Hindlimb muscle (tissue), 1 donor: ENCODE results near the gene WNT3. TPM values are rescaled to one million over a fixed set of nuclear protein-coding genes. Genes with fewer than 3 reads are reported as not detected.
"Not testable (repeated sequence)": the region's sequence is repeated elsewhere in the genome, so short reads cannot be mapped to it uniquely, and the experiment has no call there.

Source experiments
- DNase-seq: peaks from one replicate; pipeline ENCODE4 v3.0.0-alpha.2; 2013
- polyA plus RNA-seq: library from polyadenylated mRNA; unstranded; fragments of 120-200 nt; gene quantifications from one replicate; pipeline ENCODE4 v1.2.1, GENCODE V29; 2013; ENCODE audit not compliant: insufficient read length

Gene WNT3
- polyA plus RNA-seq, 1 donor, result 2.7 TPM

DNA sequence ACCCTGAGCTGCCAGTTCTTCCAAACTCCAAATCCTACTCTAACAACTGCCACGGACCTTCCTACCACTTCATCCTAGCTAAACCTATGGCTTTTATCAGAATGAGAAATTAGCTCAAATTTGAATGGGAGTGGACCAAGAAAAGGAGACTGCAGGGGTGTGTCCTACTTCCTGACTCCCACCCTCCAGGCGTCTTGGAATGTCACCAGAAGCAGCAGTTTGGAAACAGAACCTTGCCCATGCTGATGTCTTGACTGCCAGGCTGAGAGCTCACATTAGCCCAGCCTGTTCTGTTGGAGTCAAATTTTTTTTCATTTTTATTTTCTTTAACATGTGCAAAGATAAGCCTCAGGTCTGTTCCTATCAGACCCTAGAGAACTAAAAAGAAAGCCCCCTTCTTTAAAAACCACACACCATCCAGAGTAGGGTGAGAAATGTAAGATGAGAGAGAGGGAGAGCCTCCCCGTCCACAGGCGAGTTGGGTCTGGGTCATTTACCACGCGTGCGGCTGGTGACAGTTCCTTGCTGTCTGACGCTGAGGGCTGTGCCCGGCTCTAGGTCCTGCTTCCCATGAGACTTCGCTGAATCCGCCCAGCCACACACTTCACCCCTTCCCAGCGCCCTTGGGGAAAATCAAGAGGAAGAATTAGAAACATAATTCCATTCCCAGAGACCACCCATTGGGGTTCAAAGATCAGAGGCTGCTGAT is 54.3 kb downstream of the WNT3 start:
- DNase-seq, result no peak

DNA sequence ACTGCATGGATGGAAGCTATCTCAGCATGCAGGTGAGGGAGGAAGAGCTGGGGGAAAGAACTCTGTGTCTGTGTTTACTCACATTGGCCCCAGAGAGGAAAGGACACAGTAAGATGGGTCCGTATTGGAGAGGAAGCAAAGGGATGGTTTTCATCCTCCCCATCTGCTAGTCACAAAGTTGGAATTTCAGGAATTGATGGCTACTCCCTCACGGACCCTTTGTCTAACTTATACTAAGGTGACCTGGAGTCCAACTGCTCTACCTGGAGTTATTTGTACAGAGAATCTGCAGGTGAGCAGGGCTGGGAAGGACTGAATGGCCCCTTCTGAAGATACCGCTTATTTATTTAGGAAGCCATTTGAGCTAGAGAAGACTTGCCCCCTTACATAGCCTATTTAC is 55.1 kb downstream of the WNT3 start:
- DNase-seq, result no peak

DNA sequence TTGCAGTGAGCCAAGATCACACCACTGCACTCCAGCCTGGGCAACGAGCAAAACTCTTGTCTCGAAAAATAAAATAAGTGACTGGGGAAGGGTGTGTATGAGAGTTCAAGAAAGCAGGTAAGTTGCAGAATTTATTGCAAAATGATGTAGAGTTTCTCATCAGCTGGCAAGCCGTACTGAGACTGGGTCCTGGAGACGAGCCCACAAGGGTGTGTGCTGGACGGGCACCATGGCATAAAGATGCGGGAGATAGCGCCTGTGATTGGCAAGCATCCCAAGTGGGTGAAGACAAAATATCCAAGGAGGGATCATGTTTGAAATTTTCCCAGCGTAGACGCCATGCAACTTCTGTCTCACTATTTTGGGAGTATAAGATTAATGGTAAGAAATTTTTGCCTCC is 59.4 kb downstream of the WNT3 start:
- no peak for DNase-seq

DNA sequence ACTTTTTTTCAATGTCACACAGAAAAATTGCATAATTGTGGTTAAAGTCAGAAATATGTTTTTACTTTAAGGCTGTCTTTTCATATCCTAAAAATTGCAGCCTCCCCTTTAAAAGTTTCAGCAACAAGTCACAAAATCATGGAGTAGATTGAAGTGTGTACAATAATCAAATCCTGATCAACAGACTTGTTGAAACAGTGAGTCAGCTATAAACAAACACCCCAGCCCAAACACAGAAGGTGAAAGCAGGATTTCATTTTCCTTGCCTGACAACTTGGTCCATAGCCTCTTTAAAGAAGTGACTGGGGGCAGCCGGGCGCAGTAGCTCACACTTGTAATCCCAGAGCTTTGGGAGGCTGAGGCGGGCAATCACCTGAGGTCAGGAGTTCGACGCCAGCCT is 59.9 kb downstream of the WNT3 start:
- no peak for DNase-seq

DNA sequence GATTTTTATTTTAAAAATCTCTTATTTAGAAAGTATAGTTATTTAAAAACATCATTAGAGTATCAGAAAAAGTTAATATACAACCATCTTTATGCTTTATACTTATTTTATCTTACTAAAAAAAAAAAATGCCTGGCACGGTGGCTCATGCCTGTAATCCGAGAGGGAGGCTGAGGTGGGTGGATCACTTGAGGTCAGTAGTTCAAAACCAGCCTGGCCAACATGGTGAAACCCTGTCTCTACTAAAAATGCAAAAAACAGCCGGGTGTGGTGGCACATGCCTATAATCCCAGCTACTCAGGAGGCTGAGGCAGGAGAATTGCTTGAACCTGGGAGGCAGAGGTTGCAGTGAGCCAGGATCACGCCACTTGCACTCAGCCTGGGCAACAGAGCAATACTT is 60.9 kb downstream of the WNT3 start:
- DNase-seq, result not testable (repeated sequence)

DNA sequence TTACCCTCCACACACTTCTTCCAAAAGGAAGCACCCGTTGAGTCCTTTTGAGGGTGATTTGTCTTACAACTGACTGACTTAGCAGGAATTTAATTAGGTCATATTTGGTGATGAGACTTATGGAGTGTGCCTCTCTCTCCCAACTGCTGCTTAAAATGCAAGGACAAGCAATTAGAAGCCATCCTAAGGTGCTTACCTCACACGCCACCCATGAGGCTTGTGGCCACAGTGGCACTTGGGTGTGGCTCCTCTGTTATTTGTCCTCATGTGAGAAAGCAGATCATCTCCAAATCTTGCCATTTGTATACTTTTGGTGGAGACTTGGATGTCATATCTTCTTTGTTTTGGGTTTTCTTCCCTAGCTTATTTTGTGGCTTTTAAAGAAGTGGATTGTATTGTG is 61.6 kb downstream of the WNT3 start:
- no peak for DNase-seq

DNA sequence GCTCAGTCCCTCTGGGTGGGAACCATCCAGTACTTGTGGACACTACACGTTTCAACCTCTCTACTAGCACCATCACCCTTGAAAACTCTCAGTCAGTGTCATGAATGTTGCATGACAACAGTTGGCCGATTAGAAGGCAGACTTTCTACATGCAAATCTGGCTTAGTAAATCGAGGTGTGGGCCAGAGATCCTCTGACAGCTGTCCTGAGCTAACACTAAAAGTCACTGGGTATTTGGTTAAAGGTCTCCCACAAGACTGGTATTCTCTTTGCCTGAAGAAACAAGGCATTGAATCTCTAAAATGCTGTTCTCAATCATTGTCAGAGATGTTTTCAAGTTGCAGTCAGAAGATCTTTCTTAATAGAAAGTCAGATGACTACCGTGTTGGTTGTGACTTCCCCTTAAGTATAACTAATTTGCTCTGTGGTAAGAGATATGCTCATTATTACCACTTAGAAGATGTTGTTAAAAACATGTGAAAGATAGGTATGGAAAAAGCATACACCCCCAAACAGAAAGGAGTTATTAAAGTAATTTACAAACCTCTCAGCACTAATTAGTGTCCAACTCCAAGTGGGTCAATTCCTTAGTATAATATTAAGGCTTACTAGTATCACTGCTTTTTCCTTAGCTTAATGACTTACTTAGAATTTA is 62.3 kb downstream of the WNT3 start:
- DNase-seq, result no peak

DNA sequence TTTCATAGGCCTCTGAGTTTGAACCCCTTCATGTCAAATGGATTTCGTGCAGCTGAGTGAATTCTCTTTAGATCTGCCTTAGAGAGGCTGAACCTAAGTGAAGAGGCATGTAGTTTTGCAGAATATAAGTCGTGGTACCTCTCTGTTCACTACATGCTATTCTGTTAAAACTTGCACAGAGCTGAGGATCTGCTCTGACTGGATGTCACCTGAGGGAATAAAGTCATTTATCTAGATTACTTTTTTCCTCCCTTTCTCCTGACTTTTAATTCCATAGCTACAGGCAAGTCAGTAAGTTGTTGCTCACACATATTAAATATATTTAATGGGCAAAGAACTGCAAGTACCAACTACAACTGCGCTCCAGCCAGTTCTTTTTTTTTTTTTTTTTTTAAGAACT is 64.7 kb downstream of the WNT3 start:
- DNase-seq, result no peak

DNA sequence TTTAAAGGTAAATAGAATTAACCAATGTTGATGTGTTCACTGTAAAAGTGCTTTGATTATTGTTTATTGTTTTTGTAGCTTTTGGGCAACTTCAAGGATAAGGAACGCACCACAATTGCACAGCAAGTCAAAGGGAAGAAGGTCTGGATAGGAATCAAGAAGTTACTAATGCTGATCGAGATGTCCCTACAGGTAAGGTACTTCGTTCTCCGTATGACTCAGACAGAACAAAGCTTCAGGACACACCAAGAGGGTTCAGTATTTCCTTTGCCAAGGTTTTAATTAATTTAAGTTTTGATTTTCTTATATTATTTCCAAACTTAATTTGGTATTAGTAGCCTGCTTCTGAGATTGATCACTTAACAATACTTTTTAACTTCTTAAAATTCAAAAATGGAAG is 67.1 kb downstream of the WNT3 start:
- DNase-seq, result no peak

DNA sequence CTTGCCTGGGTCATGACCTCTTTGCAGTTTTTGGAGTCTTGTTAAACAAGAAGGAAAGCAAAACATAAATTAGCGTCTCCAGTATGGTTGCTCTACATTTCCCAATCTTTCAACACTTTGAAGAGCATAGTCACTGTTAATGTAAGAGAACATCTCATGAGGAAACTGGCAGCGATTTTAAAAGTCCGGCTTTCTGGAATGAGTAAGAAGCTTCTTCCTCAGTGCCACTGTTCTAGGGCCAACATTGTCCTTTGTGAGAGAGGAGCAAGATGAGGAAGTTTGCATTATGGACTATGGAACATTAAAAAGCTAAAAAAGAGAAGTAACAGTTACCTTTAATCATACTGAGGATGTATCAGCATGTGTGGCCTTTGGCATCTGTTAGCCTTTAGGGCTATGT is 73.1 kb downstream of the WNT3 start:
- no peak for DNase-seq

DNA sequence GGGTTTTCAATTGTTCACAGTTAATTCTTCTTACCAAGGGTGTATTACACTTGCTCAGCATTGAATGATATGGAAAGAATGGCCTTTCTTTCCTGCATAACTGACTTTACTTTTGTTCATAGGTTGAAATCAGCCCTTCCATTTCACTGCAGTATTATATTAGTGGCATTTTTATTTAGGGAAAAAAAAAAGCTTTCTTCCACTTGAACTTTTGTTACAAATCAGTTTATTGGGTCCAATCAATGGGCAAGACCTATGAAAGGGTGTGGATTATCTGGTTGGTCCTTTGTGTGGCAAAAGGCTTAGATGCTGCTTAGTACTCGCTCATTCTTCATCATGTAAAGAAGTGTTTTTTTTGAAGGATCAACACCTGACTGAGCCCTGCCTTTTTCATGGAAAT is 74.1 kb downstream of the WNT3 start:
- DNase-seq, result no peak

DNA sequence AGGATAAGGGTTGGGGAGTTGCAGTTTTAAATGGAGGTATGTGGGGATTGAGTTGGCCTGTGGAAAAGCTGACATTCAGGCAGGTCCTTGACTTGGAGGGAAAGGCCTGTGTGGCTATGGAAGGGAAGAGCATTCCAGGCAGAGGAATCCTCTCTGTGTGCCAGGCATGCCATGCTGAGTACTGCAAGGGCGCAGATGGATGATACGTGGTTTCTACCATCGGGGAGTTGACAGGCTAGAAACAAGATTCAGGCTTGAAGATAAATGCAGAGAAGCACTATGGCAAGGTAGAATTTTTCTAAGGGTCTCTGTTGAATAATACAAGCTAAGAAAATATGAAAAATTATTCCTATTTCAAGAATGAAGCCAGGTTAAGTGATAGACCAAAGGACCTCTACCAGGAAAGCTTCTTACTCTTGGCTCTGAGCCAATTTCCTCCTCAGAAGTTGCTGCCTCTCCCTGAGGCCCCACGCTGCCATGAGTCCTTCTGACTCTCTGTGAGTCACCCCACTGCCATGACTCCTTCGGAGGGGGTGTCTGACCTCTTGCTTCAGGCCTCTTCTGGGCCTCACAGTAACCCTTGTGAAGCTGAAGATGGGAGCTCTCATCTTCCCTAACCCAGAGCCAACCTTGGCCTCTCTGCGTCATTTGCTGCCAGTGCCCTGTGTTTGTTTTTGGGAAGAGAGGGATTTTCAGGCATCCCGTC is 75.8 kb downstream of the WNT3 start:
- no peak for DNase-seq

DNA sequence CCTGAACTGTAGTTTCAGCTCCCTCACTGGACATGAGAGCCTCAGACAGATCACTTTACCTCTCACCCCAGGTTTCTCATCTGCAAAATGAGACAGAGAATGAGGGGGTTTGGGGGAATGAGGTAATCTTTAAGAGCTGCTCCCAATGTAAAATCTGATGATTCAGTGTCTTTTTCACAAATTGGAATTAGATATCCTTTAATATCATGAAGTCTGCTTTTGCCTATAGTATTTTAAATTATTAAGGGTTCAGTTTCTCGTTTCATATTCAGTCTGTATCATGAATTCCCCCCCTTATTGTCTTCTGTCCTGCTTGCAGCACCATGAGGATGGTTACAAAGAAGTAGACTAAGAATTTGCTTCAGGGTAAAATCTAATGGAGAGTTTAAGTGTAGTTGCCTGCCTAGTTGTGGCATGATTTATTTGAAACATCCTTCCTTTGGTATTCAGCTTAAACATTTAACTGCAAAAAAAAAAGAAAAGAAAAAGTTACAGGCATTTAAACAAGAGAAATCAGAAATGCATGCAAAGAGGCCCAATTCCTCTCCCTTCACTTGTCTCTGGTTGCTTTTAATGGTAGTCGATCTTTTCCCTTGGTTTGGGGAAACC is 77.3 kb downstream of the WNT3 start:
- DNase-seq, result no peak

DNA sequence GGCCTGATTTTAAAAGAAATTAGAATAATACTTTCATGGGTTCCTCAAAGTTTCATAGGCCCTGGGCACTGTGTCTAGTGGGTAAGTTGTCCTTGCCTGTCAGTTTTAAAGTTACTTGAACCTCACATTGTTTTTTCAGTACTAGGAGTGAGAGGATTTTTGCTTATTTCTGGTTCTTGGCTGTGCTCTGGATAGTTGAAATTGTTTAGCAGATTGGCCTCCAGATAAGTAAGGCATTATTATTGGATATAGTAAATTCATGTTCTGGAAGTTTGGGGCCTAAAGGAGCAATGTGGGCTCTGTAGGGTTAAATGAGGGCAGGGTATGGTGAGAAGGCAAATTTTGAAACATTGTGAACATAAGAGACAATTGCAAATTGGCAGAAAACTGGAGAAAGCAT is 78.5 kb downstream of the WNT3 start:
- DNase-seq, result no peak

DNA sequence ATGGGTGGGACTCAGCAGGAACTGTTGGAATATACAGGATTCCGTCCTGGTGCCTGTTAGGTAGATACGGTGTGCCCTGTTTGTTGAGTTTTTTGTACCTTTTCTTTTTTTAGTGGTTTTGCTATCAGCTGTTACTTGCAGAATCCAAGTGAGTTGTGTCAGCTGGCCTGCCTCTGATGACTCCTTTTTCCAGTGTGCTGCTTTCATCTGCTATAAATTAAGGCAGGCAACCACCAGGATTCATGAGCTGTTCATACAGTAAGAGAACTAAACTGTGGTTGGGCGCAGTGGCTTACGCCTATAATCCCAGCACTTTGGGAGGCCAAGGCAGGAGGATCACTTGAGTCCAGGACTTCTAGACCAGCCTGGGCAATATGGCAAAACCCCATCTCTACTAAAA is 79.9 kb downstream of the WNT3 start:
- no peak for DNase-seq

DNA sequence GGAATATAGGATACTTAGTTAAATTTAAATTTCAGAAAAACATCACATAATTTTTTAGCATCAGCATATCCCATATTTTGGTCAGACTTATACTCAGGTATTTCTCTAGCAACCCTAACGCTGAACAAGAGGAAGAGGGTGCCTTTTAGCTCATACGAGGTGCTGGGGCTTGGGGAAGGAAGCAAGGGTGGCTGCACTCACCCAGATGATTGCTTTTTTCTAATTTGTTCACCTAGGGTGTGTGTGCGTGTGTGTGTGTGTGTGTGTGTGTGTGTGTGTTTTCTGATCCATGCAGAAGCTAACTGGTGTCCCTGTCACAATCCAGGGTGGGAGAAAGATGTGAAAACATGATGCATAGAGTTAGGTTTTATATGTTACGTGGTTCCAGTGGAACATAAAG is 81.2 kb downstream of the WNT3 start:
- no peak for DNase-seq

DNA sequence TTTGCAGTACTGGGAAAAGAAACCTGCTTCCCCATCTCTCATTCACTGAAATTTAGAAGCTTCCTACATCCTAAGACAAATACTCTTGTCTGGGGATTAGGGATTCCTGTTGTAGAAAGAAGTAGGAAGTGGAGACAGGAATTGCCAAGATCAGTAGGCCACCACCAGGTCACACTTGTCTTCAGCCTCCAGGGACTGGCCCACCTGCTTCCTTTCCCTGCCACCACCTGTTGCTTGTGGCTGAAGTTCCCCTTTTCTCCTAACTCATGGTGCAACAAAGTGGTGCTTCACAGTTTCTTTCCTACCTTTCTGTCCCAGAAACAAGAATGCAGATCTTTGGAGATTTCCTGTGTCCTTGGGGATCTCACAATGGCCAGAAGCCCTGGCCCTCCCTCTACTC is 82.4 kb downstream of the WNT3 start:
- no peak for DNase-seq

DNA sequence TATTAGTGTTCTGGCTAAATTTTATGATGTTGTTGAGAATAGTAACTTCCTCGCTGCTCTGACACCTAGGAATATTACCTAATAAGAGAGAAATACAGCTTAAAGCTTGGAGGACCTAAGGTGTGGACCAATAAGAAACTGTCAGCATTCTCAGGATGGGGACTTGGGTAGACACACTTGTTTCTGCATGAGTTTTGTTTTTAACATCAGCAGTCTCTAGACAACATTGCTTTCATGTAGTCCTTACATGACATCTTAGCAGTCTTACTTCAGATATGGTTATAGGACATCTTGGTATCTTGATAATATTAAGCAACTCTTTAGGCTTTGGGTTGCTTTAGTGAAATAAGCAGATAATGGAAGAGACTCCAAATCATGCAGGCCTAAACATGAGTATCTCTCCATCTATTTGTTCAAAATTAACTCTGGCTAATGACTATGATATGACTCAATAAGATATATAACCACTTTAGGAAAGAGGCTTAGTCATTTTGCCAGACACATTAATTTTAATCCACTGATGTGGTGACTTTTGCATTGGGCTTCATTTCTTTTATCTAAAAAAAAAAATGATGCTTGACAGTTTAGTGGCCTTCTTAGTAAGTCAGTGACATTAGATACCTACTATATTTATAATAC is 84.5 kb downstream of the WNT3 start:
- DNase-seq, result no peak

DNA sequence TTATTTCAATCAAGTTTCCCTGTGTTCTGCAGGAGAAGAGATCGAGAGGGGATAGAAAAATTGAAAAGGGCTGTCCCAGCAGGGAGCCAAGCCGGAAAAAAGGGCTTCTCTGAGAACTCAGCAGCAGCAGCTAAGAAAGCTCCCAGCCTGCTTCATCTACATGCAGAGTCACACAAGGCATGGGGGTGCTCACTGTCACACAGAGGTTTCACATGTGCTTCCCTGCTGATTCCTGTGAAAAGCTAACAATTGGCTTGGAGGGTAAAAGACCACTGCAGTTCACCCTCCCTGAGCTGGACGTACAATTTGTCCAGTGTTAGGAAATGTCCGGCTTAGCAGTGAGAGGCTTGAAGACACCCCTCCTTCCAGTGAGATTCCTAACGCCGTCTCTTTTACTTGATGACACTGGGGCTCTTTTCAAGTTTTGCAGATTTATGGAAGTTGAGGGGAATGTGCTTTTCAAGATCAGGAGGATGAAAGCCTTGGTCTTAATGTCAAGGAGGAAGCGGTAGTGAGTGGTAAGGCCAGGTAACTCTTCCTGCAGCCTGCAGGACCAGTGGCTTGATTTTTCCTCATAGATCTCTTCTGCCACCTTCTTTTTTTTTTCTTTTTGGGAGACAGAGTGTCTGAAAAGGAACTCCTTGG is 85.6 kb downstream of the WNT3 start:
- DNase-seq, result no peak

DNA sequence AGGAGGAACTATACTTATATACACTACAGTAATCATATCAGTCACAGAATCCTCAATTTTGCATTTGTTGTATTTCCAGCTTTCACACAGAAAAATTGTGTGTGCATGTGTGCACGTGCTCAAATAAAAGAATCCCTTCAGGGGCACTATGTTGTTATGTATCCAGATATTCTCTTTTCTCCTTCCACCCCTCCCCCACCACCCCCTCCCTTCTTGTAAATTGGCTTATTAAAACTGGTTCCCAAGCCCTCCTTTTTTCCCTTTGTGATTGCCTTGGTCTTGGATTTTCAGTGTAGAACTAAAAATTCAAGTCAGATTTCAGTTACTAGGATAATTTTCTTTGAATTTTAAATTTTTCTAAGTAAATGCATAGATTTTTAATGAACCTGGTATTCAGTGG is 86.3 kb downstream of the WNT3 start:
- no peak for DNase-seq

DNA sequence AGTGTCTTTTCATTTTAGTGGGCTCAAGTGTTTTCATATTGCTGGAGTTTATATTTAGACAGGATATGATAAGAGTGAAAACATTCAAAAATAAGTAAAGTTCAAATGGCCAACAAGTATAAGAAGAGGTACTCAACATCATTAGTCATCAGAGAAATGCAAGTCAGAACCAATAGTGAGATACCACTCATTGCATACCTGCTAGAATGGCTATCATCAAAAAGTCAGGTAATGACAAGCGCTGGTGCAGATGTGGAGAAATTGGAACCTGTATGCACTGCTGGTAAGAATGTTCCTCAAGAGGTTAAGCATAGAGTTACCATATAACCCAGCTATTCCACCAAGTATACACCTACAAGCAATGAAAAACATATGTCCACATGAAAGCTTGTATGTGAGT is 87.8 kb downstream of the WNT3 start:
- no peak for DNase-seq

DNA sequence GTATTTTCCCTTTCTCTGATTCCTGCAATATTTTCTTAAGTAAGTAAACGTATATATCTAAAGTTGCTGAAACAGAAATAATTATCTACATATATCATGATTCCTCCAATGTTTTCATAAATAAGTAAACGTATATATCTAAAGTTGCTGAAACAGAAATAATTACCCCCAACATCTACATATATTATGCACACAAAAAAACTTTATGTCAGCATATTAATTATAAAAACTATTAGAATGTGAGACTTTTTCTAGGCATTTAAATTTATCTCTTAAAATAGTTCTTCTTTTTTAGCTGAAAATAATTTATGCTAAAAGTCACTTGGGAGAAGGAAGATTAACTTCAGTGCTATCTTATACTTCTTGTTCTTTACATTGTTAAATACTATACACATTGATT is 88.5 kb downstream of the WNT3 start:
- DNase-seq, result no peak
